ELR (cell line): ENCODE measurements around the gene MRPL39.

Source experiments
- DNase-seq: peaks from one replicate; pipeline ENCODE4 v3.0.0-alpha.2; 2015; ENCODE audit warnings: low read depth

Gene MRPL39

GRCh38 chr21:25536752-25537151, 70.5 kb downstream of the MRPL39 start:
- no peak for DNase-seq

DNA sequence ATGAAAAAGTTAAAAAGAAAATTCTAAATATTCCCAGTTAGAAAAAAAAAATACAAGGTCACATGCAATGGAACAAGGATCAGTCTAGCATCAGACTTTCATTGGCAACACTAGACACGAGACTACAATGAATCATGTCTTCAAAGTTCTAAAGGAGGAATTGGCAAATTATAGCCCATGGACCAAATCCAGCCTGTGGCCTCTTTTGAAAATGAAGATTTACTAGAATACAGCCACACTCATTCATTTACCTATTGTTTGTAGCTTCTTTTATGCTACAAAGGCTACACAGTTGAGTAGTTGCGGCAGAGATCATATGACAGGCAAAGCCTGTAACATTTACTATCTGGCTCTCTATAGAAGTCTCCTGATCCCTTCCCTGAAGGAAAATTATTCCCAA, 71.4 kb downstream of the MRPL39 start:
- DNase-seq, result no peak
